Subcutaneous adipose tissue (tissue), 4 donors: ENCODE measurements around the gene AARS2. TPM values are rescaled to one million over a fixed set of nuclear protein-coding genes. Genes with fewer than 3 reads are reported as not detected.

Source experiments
- CTCF ChIP-seq: fragments of 450-650 bp; IDR thresholded peaks from one replicate; pipeline ENCODE4 v1.5.1; 2016; ENCODE audit warnings: low read depth, mild to moderate bottlenecking, control low read depth, antibody characterized with exemption, moderate library complexity
- total RNA-seq, 4 donors: library from RNA; depleted of rRNA; stranded (reverse); fragments of >200 nt; gene quantifications; one replicate each; pipeline ENCODE4 v1.1.0, GENCODE V29; 2016

Gene AARS2
- total RNA-seq, 4 donors from 2014 or later = 3.8 to 12.1 (median 6.6) TPM

GRCh38 chr6:44271914-44272313 is 41.2 kb downstream of the AARS2 start:
- TF ChIP-seq CTCF = no peak

GRCh38 chr6:44271406-44271723 is 41.8 kb downstream of the AARS2 start:
- TF ChIP-seq CTCF = no peak

- no peak for TF ChIP-seq CTCF
Observed at GRCh38 chr6:44270526-44271405, 42.4 kb downstream of the AARS2 start.

- no peak for TF ChIP-seq CTCF
Observed at GRCh38 chr6:44269921-44270525, 43.1 kb downstream of the AARS2 start, which contains the start of gene TMEM151B. TSS of gene TMEM151B (plus strand) at chr6:44270450. CDS start at chr6:44270743, 293 bp downstream.

- no peak for TF ChIP-seq CTCF
Observed at GRCh38 chr6:44269178-44269920, 43.8 kb downstream of the AARS2 start.

- TF ChIP-seq CTCF = no peak
Observed at GRCh38 chr6:44268095-44268628, 45.0 kb downstream of the AARS2 start.

GRCh38 chr6:44267252-44267651 is 45.9 kb downstream of the AARS2 start:
- TF ChIP-seq CTCF = no peak
